Right lobe of liver (tissue), 6 donors: ENCODE results near the gene CNOT4. TPM values are rescaled to one million over a fixed set of nuclear protein-coding genes. Genes with fewer than 3 reads are reported as not detected.

Experiments used
- ATAC-seq, 4 donors: fragments of 200-7000 bp; cut with Tn5 transposase; one replicate each; pipeline ENCODE4 v1.9.1; 2020; ENCODE audit warnings: mild to moderate bottlenecking in 4 of 4, moderate library complexity in 4 of 4
- DNase-seq, 3 donors: peaks; one replicate each; pipeline ENCODE4 v3.0.0-alpha.2; 2020
- H3K27ac ChIP-seq, 3 donors: fragments of 200-600 bp; one replicate each; pipeline ENCODE4 v1.8.0; 2022
- H3K27me3 ChIP-seq, 2 donors: fragments of 200-600 bp; one replicate each; pipeline ENCODE4 v1.8.0; 2022
- H3K36me3 ChIP-seq, 4 donors: fragments of 200-600 bp; sonication (generic) in 1 of 4; one replicate each; pipeline versions ENCODE4 v1.5.1 to v1.8.0; 2017 to 2022; ENCODE audit warnings: control low read depth in 1 of 4
- H3K4me1 ChIP-seq, 4 donors: fragments of 200-600 bp; sonication (generic) in 1 of 4; one replicate each; pipeline versions ENCODE4 v1.5.1 to v1.8.0; 2017 to 2022; ENCODE audit warnings: control low read depth in 1 of 4
- H3K4me3 ChIP-seq, 3 donors: fragments of 200-600 bp; one replicate each; pipeline ENCODE4 v1.8.0; 2022
- H3K9me3 ChIP-seq, 4 donors: fragments of 200-600 bp; sonication (generic) in 1 of 4; one replicate each; pipeline versions ENCODE4 v1.5.1 to v1.8.0; 2017 to 2022; ENCODE audit warnings: control low read depth in 1 of 4
- POLR2A ChIP-seq: fragments of 450-650 bp; IDR thresholded peaks from one replicate; pipeline ENCODE4 v1.6.1; 2017; ENCODE audit warnings: antibody characterized with exemption, mild to moderate bottlenecking
- WGBS: methylation state at CpG from one replicate; pipeline ENCODE4 v1.1.6; 2018; ENCODE audit warnings: low coverage, low lambda C conversion rate; ENCODE audit not compliant: insufficient coverage; ENCODE audit errors: missing lambda C conversion rate; 5-methylcytosine and 5-hydroxymethylcytosine counted together
- intact Hi-C, 2 donors: fragments of 100-400 bp; cut with DNase I; formaldehyde crosslinking; loops; one replicate each; pipeline versions ENCODE4 v1.11.2 to v1.14.1; 2022
- total RNA-seq, 6 experiments: library from RNA; depleted of rRNA in 2 of 6; stranded (reverse); fragments of >200 nt in 2 of 6; fragmentation: NEBNext Ultra II Directional in 3 of 6; extraction: Animal tissue kit (Norgen Biotek cat#: 25700) in 3 of 6; gene quantifications; one replicate each; pipeline versions ENCODE4 v1.1.0 to v1.2.4, GENCODE V29; 2016 to 2023
- TF ChIP-seq, protein P1 (sequence below), 4 donors: fragments of 200-600 bp in 3 of 4; fragments of 450-650 bp in 1 of 4; IDR thresholded peaks; one replicate each; pipeline versions ENCODE4 v1.5.1 to v1.8.0; 2016 to 2022; ENCODE audit warnings: antibody characterized with exemption in 4 of 4, mild to moderate bottlenecking in 2 of 4
- donor health status: DM: no; HTN: yes; CAD: no.
- donor health status: DM: no; HTN: no; CAD: no.
- donor health status: DM: no; HTN: no; CAD: no.
- donor health status: DM: no; HTN: yes; CAD: no.
- donor health status: DM: no; HTN: yes; CAD: no.

The CNOT4 gene
- total RNA-seq, 6 experiments from 2014 or later = 9.1 to 14.1 (median 11.0) TPM

DNA sequence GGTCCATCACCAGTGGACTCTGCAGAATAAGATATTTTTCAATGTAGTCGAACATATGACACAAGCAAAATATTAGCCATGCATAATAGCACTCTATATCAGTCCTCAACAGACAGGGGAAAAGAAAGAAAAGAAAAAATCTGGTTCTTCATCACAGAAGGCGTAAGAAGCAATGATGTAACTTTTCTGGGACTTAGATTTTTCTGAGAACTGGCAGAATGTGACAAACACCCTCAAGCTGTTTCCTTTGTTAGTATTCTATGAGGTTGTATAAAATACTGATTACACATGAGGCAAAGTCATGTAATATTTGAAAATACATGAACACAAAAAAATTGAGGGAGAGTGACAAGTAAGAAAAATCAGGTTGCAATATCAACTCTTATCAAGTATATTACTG is 84.9 kb downstream of the CNOT4 start:
- no peak for DNase-seq
- Histone ChIP-seq H3K9me3 (no peaks in the 10 kb centered on the region), H3K36me3 (no peaks in the 10 kb centered on the region), H3K4me3 (no peak overlapping the region), H3K27ac (no peak overlapping the region), H3K27me3 (no peaks in the 10 kb centered on the region), H3K4me1 (peaks cover 0 to 7% (median 0%) of the 10 kb centered on the region in 4 donors)
- TF ChIP-seq, protein P1, sequence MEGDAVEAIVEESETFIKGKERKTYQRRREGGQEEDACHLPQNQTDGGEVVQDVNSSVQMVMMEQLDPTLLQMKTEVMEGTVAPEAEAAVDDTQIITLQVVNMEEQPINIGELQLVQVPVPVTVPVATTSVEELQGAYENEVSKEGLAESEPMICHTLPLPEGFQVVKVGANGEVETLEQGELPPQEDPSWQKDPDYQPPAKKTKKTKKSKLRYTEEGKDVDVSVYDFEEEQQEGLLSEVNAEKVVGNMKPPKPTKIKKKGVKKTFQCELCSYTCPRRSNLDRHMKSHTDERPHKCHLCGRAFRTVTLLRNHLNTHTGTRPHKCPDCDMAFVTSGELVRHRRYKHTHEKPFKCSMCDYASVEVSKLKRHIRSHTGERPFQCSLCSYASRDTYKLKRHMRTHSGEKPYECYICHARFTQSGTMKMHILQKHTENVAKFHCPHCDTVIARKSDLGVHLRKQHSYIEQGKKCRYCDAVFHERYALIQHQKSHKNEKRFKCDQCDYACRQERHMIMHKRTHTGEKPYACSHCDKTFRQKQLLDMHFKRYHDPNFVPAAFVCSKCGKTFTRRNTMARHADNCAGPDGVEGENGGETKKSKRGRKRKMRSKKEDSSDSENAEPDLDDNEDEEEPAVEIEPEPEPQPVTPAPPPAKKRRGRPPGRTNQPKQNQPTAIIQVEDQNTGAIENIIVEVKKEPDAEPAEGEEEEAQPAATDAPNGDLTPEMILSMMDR (IDR thresholded peaks at IDR 0.05) = no peak
- no peak for TF ChIP-seq POLR2A
- no peak for ATAC-seq
- intact Hi-C loops = no loop called here
- WGBS = 77% methylated on average over 2 of the region's 2 CpGs

DNA sequence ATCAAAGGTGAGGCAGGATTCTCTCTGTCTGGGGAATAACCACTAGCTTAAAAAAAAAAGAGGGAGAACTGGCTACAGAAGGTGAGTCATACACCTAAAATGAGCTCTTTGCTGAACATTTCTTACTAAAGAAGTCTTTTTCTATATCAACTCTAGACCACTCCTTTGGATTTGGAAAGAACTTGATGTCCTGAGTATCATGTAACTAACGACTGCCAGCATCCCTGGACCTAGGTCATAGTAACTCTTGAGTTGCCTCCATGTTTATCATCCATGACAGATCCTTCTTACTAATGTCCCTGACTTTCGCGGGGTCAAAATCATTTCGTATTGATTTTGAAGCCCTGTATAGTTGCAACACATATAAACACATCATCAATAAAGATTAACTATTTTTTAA is 89.1 kb downstream of the CNOT4 start:
- TF ChIP-seq, protein P1 (IDR thresholded peaks at IDR 0.05) = no peak
- no peak for TF ChIP-seq POLR2A
- WGBS = 28% methylated on average over 4 of the region's 4 CpGs
- Histone ChIP-seq H3K9me3 (no peaks in the 10 kb centered on the region), H3K27me3 (no peaks in the 10 kb centered on the region), H3K36me3 (no peaks in the 10 kb centered on the region), H3K27ac (no peak overlapping the region), H3K4me1 (no peaks in the 10 kb centered on the region), H3K4me3 (no peak overlapping the region)
- DNase-seq (no peak), ATAC-seq (no peak)
- intact Hi-C loops = no loop called here

DNA sequence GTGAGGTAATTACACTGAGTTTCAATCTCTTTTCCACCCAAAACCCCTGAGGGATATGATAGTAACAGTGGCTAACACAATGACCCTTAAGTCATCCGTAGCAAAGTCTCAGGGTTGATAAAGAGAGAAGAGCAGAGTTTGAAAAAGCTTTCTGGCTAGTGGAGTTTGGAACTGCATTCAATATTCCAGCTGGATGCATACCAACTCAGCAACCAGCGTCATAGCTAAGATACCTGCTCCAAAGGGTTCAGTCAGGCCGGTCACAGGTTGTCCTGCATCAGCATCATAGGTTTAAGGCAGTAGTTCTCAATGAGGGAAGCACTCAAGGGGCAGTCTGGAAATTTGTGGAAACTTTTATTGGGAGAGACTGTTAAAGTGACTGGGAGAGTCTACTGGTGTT is 93.5 kb downstream of the CNOT4 start:
- Histone ChIP-seq H3K4me1 (no peaks in the 10 kb centered on the region), H3K27me3 (no peaks in the 10 kb centered on the region), H3K9me3 (no peaks in the 10 kb centered on the region), H3K36me3 (no peaks in the 10 kb centered on the region), H3K4me3 (no peak overlapping the region), H3K27ac (no peak overlapping the region)
- ATAC-seq (peak; percentile 33 to 88 (median 69)), DNase-seq (peak in 1 of 3 donors; percentile 57)
- intact Hi-C loops = no loop called here
- TF ChIP-seq POLR2A = no peak
- TF ChIP-seq, protein P1 (IDR thresholded peaks at IDR 0.05) = no peak
- 36% methylated on average over 3 of the region's 3 CpGs for WGBS

DNA sequence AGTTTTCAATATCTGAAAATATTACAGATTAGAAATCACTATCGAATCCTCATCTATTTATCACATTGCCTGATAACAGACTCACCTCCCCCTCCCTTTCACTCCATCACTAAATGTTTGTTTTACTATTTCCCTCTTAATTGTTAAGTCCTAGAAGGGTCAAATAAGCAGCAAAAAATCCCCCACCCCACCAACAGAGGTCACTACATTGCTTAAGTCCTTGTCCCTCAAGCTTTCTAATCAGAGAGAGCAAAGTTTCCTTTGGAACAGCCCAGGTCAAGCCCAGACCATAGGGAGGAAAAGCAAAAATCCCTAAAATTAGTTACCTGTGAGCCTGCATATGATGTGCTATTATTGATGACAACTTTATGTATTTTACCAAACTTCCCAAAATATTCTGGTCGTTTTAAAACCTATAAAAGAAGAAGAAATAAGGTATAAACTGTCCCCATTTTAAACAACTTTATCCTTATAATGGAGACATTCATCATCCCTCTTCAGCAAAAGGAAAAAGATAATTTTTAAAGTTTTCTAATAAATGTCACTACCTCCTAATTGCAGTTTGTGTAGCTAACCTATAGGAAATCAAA is 95.0 kb downstream of the CNOT4 start:
- DNase-seq (peak in 1 of 3 donors; percentile 47), ATAC-seq (peak; percentile 87 to 92 (median 88))
- intact Hi-C loops = no loop called here
- WGBS = 63% methylated on average over 2 of the region's 2 CpGs
- H3K27ac ChIP-seq = no peak overlapping the region
- H3K4me3 ChIP-seq = no peak overlapping the region
- no peaks in the 10 kb centered on the region for H3K27me3 ChIP-seq
- H3K36me3 ChIP-seq = no peaks in the 10 kb centered on the region
- no peaks in the 10 kb centered on the region for H3K4me1 ChIP-seq
- TF ChIP-seq POLR2A = no peak
- TF ChIP-seq, protein P1 (IDR thresholded peaks at IDR 0.05) = peak; percentile 45 to 59 (median 58)
- no peaks in the 10 kb centered on the region for H3K9me3 ChIP-seq
